ENCODE data around the gene B4GALNT3.

Gene B4GALNT3

GRCh38 chr12:578748-579419 lies 119.1 kb downstream of the B4GALNT3 start:
- in situ Hi-C loops (cut with MboI; ENCODE audit: low pct_unique_long_range_greater_than_20kb, low sequenced_read_pairs, unreplicated experiment), result no loop called here
- DNase-seq (ENCODE audit: low spot score), result no peak
- no peak for TF ChIP-seq CTCF (IDR thresholded peaks at IDR 0.05; ENCODE audit: extremely low read depth, insufficient read depth, missing control alignments)

- in situ Hi-C loops (cut with MboI; ENCODE audit: low pct_unique_long_range_greater_than_20kb, low sequenced_read_pairs, unreplicated experiment), result no loop called here
- no peak for DNase-seq (ENCODE audit: low spot score)
- TF ChIP-seq CTCF (IDR thresholded peaks at IDR 0.05; ENCODE audit: extremely low read depth, insufficient read depth, missing control alignments), result no peak
Observed at GRCh38 chr12:579420-580110, 119.8 kb downstream of the B4GALNT3 start.

GRCh38 chr12:580813-581212 lies 121.1 kb downstream of the B4GALNT3 start:
- in situ Hi-C loops (cut with MboI; ENCODE audit: low pct_unique_long_range_greater_than_20kb, low sequenced_read_pairs, unreplicated experiment), result no loop called here
- no peak for DNase-seq (ENCODE audit: low spot score)
- no peak for TF ChIP-seq CTCF (IDR thresholded peaks at IDR 0.05; ENCODE audit: extremely low read depth, insufficient read depth, missing control alignments)

GRCh38 chr12:581321-581720 lies 121.6 kb downstream of the B4GALNT3 start:
- TF ChIP-seq CTCF (IDR thresholded peaks at IDR 0.05; ENCODE audit: extremely low read depth, insufficient read depth, missing control alignments), result no peak
- DNase-seq (ENCODE audit: low spot score), result no peak
- in situ Hi-C loops (cut with MboI; ENCODE audit: low pct_unique_long_range_greater_than_20kb, low sequenced_read_pairs, unreplicated experiment), result no loop called here

GRCh38 chr12:581746-582145 lies 122.0 kb downstream of the B4GALNT3 start:
- no peak for DNase-seq (ENCODE audit: low spot score)
- in situ Hi-C loops (cut with MboI; ENCODE audit: low pct_unique_long_range_greater_than_20kb, low sequenced_read_pairs, unreplicated experiment), result no loop called here
- TF ChIP-seq CTCF (IDR thresholded peaks at IDR 0.05; ENCODE audit: extremely low read depth, insufficient read depth, missing control alignments), result no peak

- no peak for DNase-seq (ENCODE audit: low spot score)
- TF ChIP-seq CTCF (IDR thresholded peaks at IDR 0.05; ENCODE audit: extremely low read depth, insufficient read depth, missing control alignments), result no peak
- in situ Hi-C loops (cut with MboI; ENCODE audit: low pct_unique_long_range_greater_than_20kb, low sequenced_read_pairs, unreplicated experiment), result no loop called here
Observed at GRCh38 chr12:583251-583869, 123.6 kb downstream of the B4GALNT3 start.
